ENCODE results near the gene DCAF17. TPM values are rescaled to one million over a fixed set of nuclear protein-coding genes. Genes with fewer than 3 reads are reported as not detected.

The DCAF17 gene
- total and polyA plus RNA-seq, 4 donors, result 2.5 to 10.4 (median 6.1) TPM

- Histone ChIP-seq H3K27ac (ENCODE audit: low read depth in 1 of 2, low read length in 2 of 2) (no peak overlapping the region), H3K4me1 (ENCODE audit: control insufficient read depth in 4 of 4, insufficient read depth in 4 of 4, low read length in 3 of 4) (no peaks in the 10 kb centered on the region), H3K9me3 (ENCODE audit: control insufficient read depth in 4 of 4, low read length in 3 of 4) (no peaks in the 10 kb centered on the region), H3K9ac (ENCODE audit: low read depth in 1 of 2, low read length in 2 of 2) (no peak overlapping the region), H3K27me3 (ENCODE audit: control insufficient read depth in 4 of 4, insufficient read depth in 4 of 4, low read length in 3 of 4) (no peaks in the 10 kb centered on the region), H3K4me3 (ENCODE audit: low read depth in 1 of 3, low read length in 3 of 3) (no peak overlapping the region), H3K36me3 (ENCODE audit: control insufficient read depth in 4 of 4, insufficient read depth in 3 of 4, low read depth in 1 of 4, low read length in 3 of 4) (no peaks in the 10 kb centered on the region)
- 93% methylated on average over 1 of the region's 1 CpG for WGBS
- DNase-seq (ENCODE audit: low spot score), result no peak
- TF ChIP-seq REST (IDR thresholded peaks at IDR 0.05) (no peak), GABPA (IDR thresholded peaks at IDR 0.05 in 1 of 2, conservative IDR thresholded peaks at IDR 0.05 in 1 of 2) (no peak), ATF3 (IDR thresholded peaks at IDR 0.05) (no peak), YY1 (IDR thresholded peaks at IDR 0.05) (no peak)
These were observed 43.0 kb upstream of the DCAF17 start for GRCh38 chr2:171390941-171391516.

- Histone ChIP-seq H3K27me3 (ENCODE audit: control insufficient read depth in 4 of 4, insufficient read depth in 4 of 4, low read length in 3 of 4) (no peaks in the 10 kb centered on the region), H3K4me3 (ENCODE audit: low read depth in 1 of 3, low read length in 3 of 3) (no peak overlapping the region), H3K9ac (ENCODE audit: low read depth in 1 of 2, low read length in 2 of 2) (no peak overlapping the region), H3K9me3 (ENCODE audit: control insufficient read depth in 4 of 4, low read length in 3 of 4) (no peaks in the 10 kb centered on the region), H3K4me1 (ENCODE audit: control insufficient read depth in 4 of 4, insufficient read depth in 4 of 4, low read length in 3 of 4) (no peaks in the 10 kb centered on the region), H3K36me3 (ENCODE audit: control insufficient read depth in 4 of 4, insufficient read depth in 3 of 4, low read depth in 1 of 4, low read length in 3 of 4) (no peaks in the 10 kb centered on the region), H3K27ac (ENCODE audit: low read depth in 1 of 2, low read length in 2 of 2) (no peak overlapping the region)
- TF ChIP-seq JUND (IDR thresholded peaks at IDR 0.05) (no peak), ZBTB33 (IDR thresholded peaks at IDR 0.05) (no peak), HNF4A (conservative IDR thresholded peaks at IDR 0.05) (no peak), MAX (IDR thresholded peaks at IDR 0.05) (no peak), CTCF (IDR thresholded peaks at IDR 0.05; ENCODE audit: low read depth, low read length, missing input control) (no peak), RAD21 (IDR thresholded peaks at IDR 0.05) (no peak), GABPA (IDR thresholded peaks at IDR 0.05 in 1 of 2, conservative IDR thresholded peaks at IDR 0.05 in 1 of 2) (no peak), NR2F2 (IDR thresholded peaks at IDR 0.05) (no peak), YY1 (IDR thresholded peaks at IDR 0.05) (no peak), RXRA (IDR thresholded peaks at IDR 0.05) (no peak), FOXA2 (IDR thresholded peaks at IDR 0.05) (no peak), FOXA1 (IDR thresholded peaks at IDR 0.05) (no peak), EGR1 (IDR thresholded peaks at IDR 0.05; ENCODE audit: low read depth in 2 of 2) (no peak), TAF1 (conservative IDR thresholded peaks at IDR 0.05) (no peak), REST (IDR thresholded peaks at IDR 0.05) (no peak), ATF3 (IDR thresholded peaks at IDR 0.05) (no peak)
- over 99% methylated on average over 2 of the region's 2 CpGs for WGBS
- DNase-seq (ENCODE audit: low spot score), result no peak
These were observed 42.5 kb upstream of the DCAF17 start for GRCh38 chr2:171391532-171391931.

Data from liver (tissue), 9 donors.